Activated CD4-positive, alpha-beta T cell treated with anti-CD3 and anti-CD28 coated beads for 36 hours (primary cell): Measurements from ENCODE around the gene ZFAND3. TPM values are rescaled to one million over a fixed set of nuclear protein-coding genes. Genes with fewer than 3 reads are reported as not detected.

Source experiments
- ATAC-seq: fragments of 200-7000 bp; cut with Tn5 transposase; one replicate; pipeline ENCODE4 v1.10.0; 2021; ENCODE audit warnings: mild to moderate bottlenecking, moderate library complexity
- CTCF ChIA-PET: fragments of 350-600 bp; sonication (Branson Sonifier 250); formaldehyde crosslinking; loops from one replicate; lab custom pipeline; 2021; ENCODE audit warnings: antibody characterized with exemption; lab: Charles Lee
- POLR2A ChIA-PET: fragments of 350-600 bp; sonication (Branson Sonifier 250); formaldehyde crosslinking; loops from one replicate; lab custom pipeline; 2021; ENCODE audit warnings: antibody characterized with exemption, inconsistent platforms; lab: Charles Lee
- DNase-seq: peaks from one replicate; pipeline ENCODE4 v3.0.0-alpha.2; 2020
- H3K27ac Mint-ChIP-seq: one replicate; pipeline ENCODE4 v1.8.0; 2021; ENCODE audit warnings: mixed read lengths
- H3K27me3 Mint-ChIP-seq: one replicate; pipeline ENCODE4 v1.8.0; 2021; ENCODE audit warnings: mixed read lengths
- H3K36me3 Mint-ChIP-seq: one replicate; pipeline ENCODE4 v1.8.0; 2021; ENCODE audit warnings: low read depth, mixed read lengths
- H3K4me1 Mint-ChIP-seq: one replicate; pipeline ENCODE4 v1.8.0; 2021; ENCODE audit warnings: mixed read lengths
- H3K4me3 Mint-ChIP-seq: one replicate; pipeline ENCODE4 v1.8.0; 2021; ENCODE audit warnings: mild to moderate bottlenecking, moderate library complexity, mixed read lengths
- H3K9me3 Mint-ChIP-seq: one replicate; pipeline ENCODE4 v1.8.0; 2021; ENCODE audit warnings: low read depth, mixed read lengths
- intact Hi-C, 2 experiments: fragments of 100-400 bp; cut with DNase I in 1 of 2; cut with micrococcal nuclease in 1 of 2; formaldehyde crosslinking; loops; one replicate each; pipeline versions ENCODE4 v1.14.2 to v1.15.1; 2022 to 2024; cut with DNase I, micrococcal nuclease
- total RNA-seq, 2 experiments: library from RNA; stranded (reverse); gene quantifications; one replicate each; pipeline ENCODE4 v1.2.3, GENCODE V29; 2021

Gene ZFAND3
- total RNA-seq, 2 experiments from 2014 or later, result 34.5 to 47.8 TPM

GRCh38 chr6:38179794-38180430 lies 360.4 kb downstream of the ZFAND3 start:
- CTCF ChIA-PET, result interaction anchor here (0.8 to 1.2 kb wide), 2 partner anchors 12 to 15 kb away, joined by 3 to 5 read pairs; no protein-coding TSS in a partner anchor
- Mint-ChIP-seq H3K36me3 (no peaks in the 10 kb centered on the region), H3K9me3 (no peaks in the 10 kb centered on the region), H3K4me3 (no peak overlapping the region), H3K27ac (no peak overlapping the region), H3K4me1 (no peaks in the 10 kb centered on the region), H3K27me3 (no peaks in the 10 kb centered on the region)
- intact Hi-C loops, result no loop called here
- DNase-seq (no peak), ATAC-seq (no peak)
- POLR2A ChIA-PET, result no interaction called here

GRCh38 chr6:38180586-38180985 lies 361.1 kb downstream of the ZFAND3 start:
- intact Hi-C loops, result no loop called here
- Mint-ChIP-seq H3K27ac (no peak overlapping the region), H3K4me3 (no peak overlapping the region), H3K36me3 (peaks cover under 1% of the 10 kb centered on the region), H3K27me3 (no peaks in the 10 kb centered on the region), H3K9me3 (no peaks in the 10 kb centered on the region), H3K4me1 (no peaks in the 10 kb centered on the region)
- ChIA-PET CTCF (interaction anchor here (0.8 to 1.2 kb wide), 2 partner anchors 12 to 16 kb away, joined by 3 to 5 read pairs; no protein-coding TSS in a partner anchor), POLR2A (no interaction called here)
- DNase-seq, result no peak
- ATAC-seq, result no peak

GRCh38 chr6:38182426-38182825 lies 362.9 kb downstream of the ZFAND3 start:
- Mint-ChIP-seq H3K9me3 (no peaks in the 10 kb centered on the region), H3K4me3 (no peak overlapping the region), H3K27ac (no peak overlapping the region), H3K4me1 (no peaks in the 10 kb centered on the region), H3K27me3 (no peaks in the 10 kb centered on the region), H3K36me3 (peaks cover 3% of the 10 kb centered on the region)
- ChIA-PET CTCF (no interaction called here), POLR2A (interaction anchor here (0.7 kb wide), 1 partner anchor 80 kb away, joined by 4 read pairs; no protein-coding TSS in a partner anchor)
- no peak for ATAC-seq
- DNase-seq, result no peak
- intact Hi-C loops, result no loop called here

- Mint-ChIP-seq H3K4me1 (no peaks in the 10 kb centered on the region), H3K27me3 (no peaks in the 10 kb centered on the region), H3K4me3 (no peak overlapping the region), H3K9me3 (no peaks in the 10 kb centered on the region), H3K36me3 (peaks cover 5% of the 10 kb centered on the region), H3K27ac (no peak overlapping the region)
- ATAC-seq (no peak), DNase-seq (no peak)
- CTCF ChIA-PET, result no interaction called here
- intact Hi-C loops, result no loop called here
- POLR2A ChIA-PET, result no interaction called here
These were observed 364.5 kb downstream of the ZFAND3 start for GRCh38 chr6:38183856-38184584.

- no peak overlapping the region for H3K4me3 Mint-ChIP-seq
- H3K27me3 Mint-ChIP-seq, result no peaks in the 10 kb centered on the region
- no peak for DNase-seq
- ChIA-PET POLR2A (no interaction called here), CTCF (no interaction called here)
- H3K4me1 Mint-ChIP-seq, result no peaks in the 10 kb centered on the region
- no peak for ATAC-seq
- peaks cover 5% of the 10 kb centered on the region for H3K36me3 Mint-ChIP-seq
- intact Hi-C loops, result no loop called here
- H3K9me3 Mint-ChIP-seq, result no peaks in the 10 kb centered on the region
- no peak overlapping the region for H3K27ac Mint-ChIP-seq
These were observed 365.1 kb downstream of the ZFAND3 start for GRCh38 chr6:38184585-38185080.

GRCh38 chr6:38185244-38185643 lies 365.7 kb downstream of the ZFAND3 start:
- ChIA-PET CTCF (no interaction called here), POLR2A (no interaction called here)
- Mint-ChIP-seq H3K27ac (no peak overlapping the region), H3K4me3 (no peak overlapping the region), H3K27me3 (no peaks in the 10 kb centered on the region), H3K36me3 (peaks cover 5% of the 10 kb centered on the region), H3K4me1 (no peaks in the 10 kb centered on the region), H3K9me3 (no peaks in the 10 kb centered on the region)
- DNase-seq (no peak), ATAC-seq (no peak)
- intact Hi-C loops, result no loop called here

- POLR2A ChIA-PET, result no interaction called here
- no peak for DNase-seq
- intact Hi-C loops, result no loop called here
- CTCF ChIA-PET, result no interaction called here
- no peak overlapping the region for H3K27ac Mint-ChIP-seq
- H3K4me3 Mint-ChIP-seq, result no peak overlapping the region
- H3K9me3 Mint-ChIP-seq, result no peaks in the 10 kb centered on the region
- no peak for ATAC-seq
- peaks cover 5% of the 10 kb centered on the region for H3K36me3 Mint-ChIP-seq
- H3K4me1 Mint-ChIP-seq, result no peaks in the 10 kb centered on the region
- H3K27me3 Mint-ChIP-seq, result no peaks in the 10 kb centered on the region
These were observed 366.2 kb downstream of the ZFAND3 start for GRCh38 chr6:38185752-38186151.

GRCh38 chr6:38187325-38187724 lies 367.8 kb downstream of the ZFAND3 start:
- intact Hi-C loops, result no loop called here
- Mint-ChIP-seq H3K27me3 (no peaks in the 10 kb centered on the region), H3K9me3 (no peaks in the 10 kb centered on the region), H3K4me1 (no peaks in the 10 kb centered on the region), H3K27ac (no peak overlapping the region), H3K36me3 (peaks cover 7% of the 10 kb centered on the region), H3K4me3 (no peak overlapping the region)
- ChIA-PET CTCF (interaction anchor here (0.6 to 1.3 kb wide), 2 partner anchors 304 to 527 kb away, joined by 3 to 4 read pairs; no protein-coding TSS in a partner anchor), POLR2A (no interaction called here)
- DNase-seq, result no peak
- ATAC-seq, result no peak

- H3K27me3 Mint-ChIP-seq, result no peaks in the 10 kb centered on the region
- no peak overlapping the region for H3K27ac Mint-ChIP-seq
- ATAC-seq (no peak), DNase-seq (no peak)
- no peaks in the 10 kb centered on the region for H3K4me1 Mint-ChIP-seq
- intact Hi-C loops, result no loop called here
- H3K36me3 Mint-ChIP-seq, result peaks cover 7% of the 10 kb centered on the region
- ChIA-PET CTCF (interaction anchor here (1.3 kb wide), 2 partner anchors 11 to 304 kb away, joined by 4 to 5 read pairs; no protein-coding TSS in a partner anchor), POLR2A (no interaction called here)
- H3K9me3 Mint-ChIP-seq, result no peaks in the 10 kb centered on the region
- no peak overlapping the region for H3K4me3 Mint-ChIP-seq
These were observed 368.5 kb downstream of the ZFAND3 start for GRCh38 chr6:38187811-38188590.

- H3K9me3 Mint-ChIP-seq, result no peaks in the 10 kb centered on the region
- H3K4me1 Mint-ChIP-seq, result no peaks in the 10 kb centered on the region
- DNase-seq (no peak), ATAC-seq (no peak)
- no peak overlapping the region for H3K27ac Mint-ChIP-seq
- ChIA-PET POLR2A (no interaction called here), CTCF (interaction anchor here (1.3 kb wide), 1 partner anchor 10 kb away, joined by 5 read pairs; no protein-coding TSS in a partner anchor)
- intact Hi-C loops, result no loop called here
- H3K36me3 Mint-ChIP-seq, result peaks cover 7% of the 10 kb centered on the region
- H3K27me3 Mint-ChIP-seq, result no peaks in the 10 kb centered on the region
- no peak overlapping the region for H3K4me3 Mint-ChIP-seq
These were observed 369.3 kb downstream of the ZFAND3 start for GRCh38 chr6:38188677-38189335.

GRCh38 chr6:38191418-38191817 lies 371.9 kb downstream of the ZFAND3 start:
- Mint-ChIP-seq H3K4me3 (no peak overlapping the region), H3K36me3 (peaks cover 5% of the 10 kb centered on the region), H3K27ac (no peak overlapping the region), H3K4me1 (no peaks in the 10 kb centered on the region), H3K9me3 (no peaks in the 10 kb centered on the region), H3K27me3 (no peaks in the 10 kb centered on the region)
- intact Hi-C loops, result no loop called here
- POLR2A ChIA-PET, result no interaction called here
- ATAC-seq (no peak), DNase-seq (no peak)
- CTCF ChIA-PET, result interaction anchor here (0.7 kb wide), 1 partner anchor 15 kb away, joined by 3 read pairs; no protein-coding TSS in a partner anchor
